ENCODE measurements around the gene F11R.

F11R gene

DNA sequence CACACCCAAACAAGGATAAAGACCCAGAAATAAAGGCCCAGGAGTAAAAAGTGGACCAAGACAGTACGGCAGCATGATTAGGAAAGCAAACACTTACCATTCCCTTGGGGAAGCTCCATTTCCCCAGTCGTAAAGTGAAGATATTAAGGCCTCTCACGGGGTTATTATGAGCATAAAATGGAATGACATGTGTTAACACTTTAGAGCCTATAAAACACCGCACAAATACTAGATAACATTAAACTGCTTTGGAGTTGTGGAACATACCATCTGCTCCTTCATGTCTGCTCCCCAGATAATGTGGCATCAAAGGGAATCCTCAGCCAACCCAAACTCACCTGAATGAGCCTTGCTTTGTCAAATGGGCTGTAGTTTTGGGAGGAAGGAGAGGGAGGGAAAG is 57.4 kb downstream of the F11R start (continued):
- TF ChIP-seq GLI2 (tag by site-specific recombination; IDR thresholded peaks at IDR 0.05; ENCODE audit: borderline replicate concordance, low read depth) (peak; percentile 54; the same call in 1 of the 2 replicates), ZXDB (tag by site-specific recombination; IDR thresholded peaks at IDR 0.05) (no peak; the same call in 1 of the 2 replicates), BCL11B (tag by site-specific recombination; IDR thresholded peaks at IDR 0.05; ENCODE audit: low read depth) (no peak), ZNF19 (tag by site-specific recombination; IDR thresholded peaks at IDR 0.05; ENCODE audit: low read depth) (no peak), WT1 (tag by site-specific recombination; IDR thresholded peaks at IDR 0.05) (peak; percentile 86), ZNF555 (tag by site-specific recombination; conservative IDR thresholded peaks at IDR 0.05) (no peak), OSR2 (tag by site-specific recombination; IDR thresholded peaks at IDR 0.05) (peak; percentile 89), ZSCAN30 (tag by site-specific recombination; IDR thresholded peaks at IDR 0.05) (0 out of 2 replicates have a peak, but pooled peaks have one; percentile 29), MYNN (tag by site-specific recombination; IDR thresholded peaks at IDR 0.05; ENCODE audit: borderline replicate concordance) (no peak), SETDB1 (IDR thresholded peaks at IDR 0.05; ENCODE audit: insufficient read length, low read length) (no peak), KLF9 (tag by site-specific recombination; IDR thresholded peaks at IDR 0.05; ENCODE audit: low read depth) (no peak), ZNF623 (tag by site-specific recombination; IDR thresholded peaks at IDR 0.05) (no peak), PRDM10 (tag by site-specific recombination; IDR thresholded peaks at IDR 0.05) (peak; percentile 84), ZEB2 (tag by site-specific recombination; IDR thresholded peaks at IDR 0.05) (no peak), ZNF843 (tag by site-specific recombination; IDR thresholded peaks at IDR 0.05) (peak; percentile 88), FEZF1 (tag by site-specific recombination; IDR thresholded peaks at IDR 0.05) (peak; percentile 65), MZF1 (tag by site-specific recombination; IDR thresholded peaks at IDR 0.05; ENCODE audit: borderline replicate concordance) (peak; percentile 17; the same call in 1 of the 2 replicates), ZNF423 (tag by site-specific recombination; IDR thresholded peaks at IDR 0.05) (peak; percentile 81), ZNF629 (tag by site-specific recombination; IDR thresholded peaks at IDR 0.05) (0 out of 2 replicates have a peak, but pooled peaks have one; percentile 23), ZNF16 (tag by site-specific recombination; IDR thresholded peaks at IDR 0.05; ENCODE audit: low read depth) (no peak), GLIS1 (tag by site-specific recombination; IDR thresholded peaks at IDR 0.05) (peak; percentile 34; the same call in 1 of the 2 replicates), SP2 (tag by site-specific recombination; IDR thresholded peaks at IDR 0.05) (no peak)
- TF ChIP-seq, protein P1, sequence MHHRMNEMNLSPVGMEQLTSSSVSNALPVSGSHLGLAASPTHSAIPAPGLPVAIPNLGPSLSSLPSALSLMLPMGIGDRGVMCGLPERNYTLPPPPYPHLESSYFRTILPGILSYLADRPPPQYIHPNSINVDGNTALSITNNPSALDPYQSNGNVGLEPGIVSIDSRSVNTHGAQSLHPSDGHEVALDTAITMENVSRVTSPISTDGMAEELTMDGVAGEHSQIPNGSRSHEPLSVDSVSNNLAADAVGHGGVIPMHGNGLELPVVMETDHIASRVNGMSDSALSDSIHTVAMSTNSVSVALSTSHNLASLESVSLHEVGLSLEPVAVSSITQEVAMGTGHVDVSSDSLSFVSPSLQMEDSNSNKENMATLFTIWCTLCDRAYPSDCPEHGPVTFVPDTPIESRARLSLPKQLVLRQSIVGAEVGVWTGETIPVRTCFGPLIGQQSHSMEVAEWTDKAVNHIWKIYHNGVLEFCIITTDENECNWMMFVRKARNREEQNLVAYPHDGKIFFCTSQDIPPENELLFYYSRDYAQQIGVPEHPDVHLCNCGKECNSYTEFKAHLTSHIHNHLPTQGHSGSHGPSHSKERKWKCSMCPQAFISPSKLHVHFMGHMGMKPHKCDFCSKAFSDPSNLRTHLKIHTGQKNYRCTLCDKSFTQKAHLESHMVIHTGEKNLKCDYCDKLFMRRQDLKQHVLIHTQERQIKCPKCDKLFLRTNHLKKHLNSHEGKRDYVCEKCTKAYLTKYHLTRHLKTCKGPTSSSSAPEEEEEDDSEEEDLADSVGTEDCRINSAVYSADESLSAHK (tag by site-specific recombination; IDR thresholded peaks at IDR 0.05): peak; percentile 70
- TF ChIP-seq, protein P2, sequence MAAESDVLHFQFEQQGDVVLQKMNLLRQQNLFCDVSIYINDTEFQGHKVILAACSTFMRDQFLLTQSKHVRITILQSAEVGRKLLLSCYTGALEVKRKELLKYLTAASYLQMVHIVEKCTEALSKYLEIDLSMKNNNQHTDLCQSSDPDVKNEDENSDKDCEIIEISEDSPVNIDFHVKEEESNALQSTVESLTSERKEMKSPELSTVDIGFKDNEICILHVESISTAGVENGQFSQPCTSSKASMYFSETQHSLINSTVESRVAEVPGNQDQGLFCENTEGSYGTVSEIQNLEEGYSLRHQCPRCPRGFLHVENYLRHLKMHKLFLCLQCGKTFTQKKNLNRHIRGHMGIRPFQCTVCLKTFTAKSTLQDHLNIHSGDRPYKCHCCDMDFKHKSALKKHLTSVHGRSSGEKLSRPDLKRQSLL (tag by site-specific recombination; IDR thresholded peaks at IDR 0.05): peak; percentile 69; the same call in 1 of the 2 replicates
- TF ChIP-seq, protein P3, sequence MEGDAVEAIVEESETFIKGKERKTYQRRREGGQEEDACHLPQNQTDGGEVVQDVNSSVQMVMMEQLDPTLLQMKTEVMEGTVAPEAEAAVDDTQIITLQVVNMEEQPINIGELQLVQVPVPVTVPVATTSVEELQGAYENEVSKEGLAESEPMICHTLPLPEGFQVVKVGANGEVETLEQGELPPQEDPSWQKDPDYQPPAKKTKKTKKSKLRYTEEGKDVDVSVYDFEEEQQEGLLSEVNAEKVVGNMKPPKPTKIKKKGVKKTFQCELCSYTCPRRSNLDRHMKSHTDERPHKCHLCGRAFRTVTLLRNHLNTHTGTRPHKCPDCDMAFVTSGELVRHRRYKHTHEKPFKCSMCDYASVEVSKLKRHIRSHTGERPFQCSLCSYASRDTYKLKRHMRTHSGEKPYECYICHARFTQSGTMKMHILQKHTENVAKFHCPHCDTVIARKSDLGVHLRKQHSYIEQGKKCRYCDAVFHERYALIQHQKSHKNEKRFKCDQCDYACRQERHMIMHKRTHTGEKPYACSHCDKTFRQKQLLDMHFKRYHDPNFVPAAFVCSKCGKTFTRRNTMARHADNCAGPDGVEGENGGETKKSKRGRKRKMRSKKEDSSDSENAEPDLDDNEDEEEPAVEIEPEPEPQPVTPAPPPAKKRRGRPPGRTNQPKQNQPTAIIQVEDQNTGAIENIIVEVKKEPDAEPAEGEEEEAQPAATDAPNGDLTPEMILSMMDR (tag by site-specific recombination; IDR thresholded peaks at IDR 0.05): no peak
- TF ChIP-seq, protein P4, sequence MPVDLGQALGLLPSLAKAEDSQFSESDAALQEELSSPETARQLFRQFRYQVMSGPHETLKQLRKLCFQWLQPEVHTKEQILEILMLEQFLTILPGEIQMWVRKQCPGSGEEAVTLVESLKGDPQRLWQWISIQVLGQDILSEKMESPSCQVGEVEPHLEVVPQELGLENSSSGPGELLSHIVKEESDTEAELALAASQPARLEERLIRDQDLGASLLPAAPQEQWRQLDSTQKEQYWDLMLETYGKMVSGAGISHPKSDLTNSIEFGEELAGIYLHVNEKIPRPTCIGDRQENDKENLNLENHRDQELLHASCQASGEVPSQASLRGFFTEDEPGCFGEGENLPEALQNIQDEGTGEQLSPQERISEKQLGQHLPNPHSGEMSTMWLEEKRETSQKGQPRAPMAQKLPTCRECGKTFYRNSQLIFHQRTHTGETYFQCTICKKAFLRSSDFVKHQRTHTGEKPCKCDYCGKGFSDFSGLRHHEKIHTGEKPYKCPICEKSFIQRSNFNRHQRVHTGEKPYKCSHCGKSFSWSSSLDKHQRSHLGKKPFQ (tag by site-specific recombination; IDR thresholded peaks at IDR 0.05): peak; percentile 41; the same call in 1 of the 2 replicates
